GM19438 (cell line): ENCODE results near the gene IFNA7.
"Not testable (repeated sequence)": the region's sequence is repeated elsewhere in the genome, so short reads cannot be mapped to it uniquely, and the experiment has no call there.

Experiments used
- ATAC-seq: cut with Tn5 transposase; IDR thresholded peaks from one replicate; pipeline ENCODE4 v1.9.1; 2021; ENCODE audit warnings: low read depth; ENCODE audit not compliant: unreplicated experiment

Gene IFNA7

GRCh38 chr9:21182810-21183736 lies 18.9 kb downstream of the IFNA7 start:
- peak; percentile 86 for ATAC-seq

- no peak for ATAC-seq
Measured at GRCh38 chr9:21174671-21175070, 27.3 kb downstream of the IFNA7 start.

- ATAC-seq, result no peak
Measured at GRCh38 chr9:21172156-21172555, 29.8 kb downstream of the IFNA7 start.

- ATAC-seq, result no peak
Measured at GRCh38 chr9:21171351-21171750, 30.7 kb downstream of the IFNA7 start.

GRCh38 chr9:21166560-21166959 lies 35.4 kb downstream of the IFNA7 start, which contains the start of gene IFNA21:
TSS of gene IFNA21 (minus strand) at chr9:21166660. CDS start at chr9:21166612, 48 bp downstream.
- not testable (repeated sequence) for ATAC-seq

- no peak for ATAC-seq
Measured at GRCh38 chr9:21165516-21165915, 36.5 kb downstream of the IFNA7 start.

- peak; percentile 98 for ATAC-seq
Measured at GRCh38 chr9:21160178-21160577, 41.8 kb downstream of the IFNA7 start.

GRCh38 chr9:21155501-21155900 lies 46.5 kb downstream of the IFNA7 start:
- ATAC-seq, result no peak

- ATAC-seq, result peak; percentile 90
Measured at GRCh38 chr9:21154018-21154608, 47.9 kb downstream of the IFNA7 start.

- ATAC-seq, result peak; percentile 42
Measured at GRCh38 chr9:21153336-21154017, 48.5 kb downstream of the IFNA7 start.
